Measurements from ENCODE around the gene GTF2A2.

The GTF2A2 gene

GRCh38 chr15:59605994-59606393 lies 51.3 kb downstream of the GTF2A2 start:
- TF ChIP-seq EZH2phosphoT487 (IDR thresholded peaks at IDR 0.05; ENCODE audit: borderline replicate concordance, low read length) = no peak
- TF ChIP-seq CTCF (IDR thresholded peaks at IDR 0.05; ENCODE audit: low read depth, low read length, poor library complexity, severe bottlenecking) = no peak
- no peaks in the 10 kb centered on the region for H3K9me2 ChIP-seq (replicated peaks; ENCODE audit: control insufficient read depth, low read length)
- no peak overlapping the region for H3K4me3 ChIP-seq (ENCODE audit: low read length)
- H3K4me2 ChIP-seq (ENCODE audit: low read length) = no peak overlapping the region
- H3K4me1 ChIP-seq (ENCODE audit: control insufficient read depth, low read length) = no peaks in the 10 kb centered on the region
- no peak overlapping the region for H3K27ac ChIP-seq (ENCODE audit: low read depth, low read length)
- H4K20me1 ChIP-seq (ENCODE audit: control insufficient read depth, insufficient read depth, low read depth, low read length) = no peaks in the 10 kb centered on the region
- peaks cover 10% of the 10 kb centered on the region; the same call in 1 of the 2 replicates for H3K27me3 ChIP-seq (ENCODE audit: control insufficient read depth, low read length)
- no peaks in the 10 kb centered on the region for H3K36me3 ChIP-seq (ENCODE audit: control insufficient read depth, low read length)
- H3K79me2 ChIP-seq (ENCODE audit: control insufficient read depth, low read length) = no peaks in the 10 kb centered on the region
- H3F3A ChIP-seq (ENCODE audit: control insufficient read depth, insufficient read depth) = no peaks in the 10 kb centered on the region
- H3K9me3 ChIP-seq (ENCODE audit: control insufficient read depth, insufficient read depth, low read length) = peaks cover 5% of the 10 kb centered on the region; the same call in 1 of the 2 replicates

DNA sequence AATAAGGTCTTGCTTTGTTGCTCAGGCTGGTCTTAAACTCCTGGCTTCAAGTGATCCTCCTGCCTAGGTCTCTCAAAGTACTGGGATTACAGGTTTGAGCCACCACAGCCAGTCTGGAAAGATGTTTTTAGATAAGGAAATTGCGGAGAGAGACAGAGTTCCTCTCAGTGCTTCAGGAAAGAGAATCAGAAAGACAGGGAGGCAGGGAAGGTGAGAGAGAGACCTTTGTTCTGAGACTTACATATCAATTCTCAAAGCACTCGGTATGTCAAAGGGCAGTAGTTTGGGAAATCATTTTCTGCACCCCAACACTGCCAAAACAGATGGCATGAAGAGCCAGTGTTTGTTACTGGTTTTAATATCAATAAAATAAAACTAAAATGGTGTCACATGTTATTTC lies 58.9 kb downstream of the GTF2A2 start:
- no peaks in the 10 kb centered on the region for H3K9me2 ChIP-seq (replicated peaks; ENCODE audit: control insufficient read depth, low read length)
- H3K27me3 ChIP-seq (ENCODE audit: control insufficient read depth, low read length) = no peaks in the 10 kb centered on the region

DNA sequence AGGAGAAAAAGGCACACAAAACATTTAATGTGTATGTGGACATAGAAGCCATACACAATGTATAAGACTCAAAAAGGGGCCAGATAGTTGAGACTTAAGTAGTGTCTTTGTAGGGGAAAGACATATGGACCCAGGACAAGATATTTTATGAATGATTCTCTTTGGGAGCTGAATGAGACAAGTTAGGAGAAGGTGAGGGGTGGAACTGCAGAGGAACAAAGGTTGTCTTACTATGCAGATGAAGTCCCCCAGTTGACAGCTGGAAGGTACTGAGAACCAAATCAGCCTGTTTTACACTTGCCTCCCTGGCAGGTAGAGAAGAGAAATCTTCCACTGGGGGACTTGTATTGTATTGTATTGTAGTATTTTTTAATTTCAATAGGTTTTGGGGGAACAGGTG lies 60.7 kb downstream of the GTF2A2 start:
- Histone ChIP-seq H3K4me2 (ENCODE audit: low read length) (no peak overlapping the region), H3K36me3 (ENCODE audit: control insufficient read depth, low read length) (no peaks in the 10 kb centered on the region), H3K4me1 (ENCODE audit: control insufficient read depth, low read length) (no peaks in the 10 kb centered on the region), H3K4me3 (ENCODE audit: low read length) (no peak overlapping the region), H3F3A (ENCODE audit: control insufficient read depth, insufficient read depth) (no peaks in the 10 kb centered on the region), H3K79me2 (ENCODE audit: control insufficient read depth, low read length) (no peaks in the 10 kb centered on the region), H3K27ac (ENCODE audit: low read depth, low read length) (no peak overlapping the region), H3K9me2 (replicated peaks; ENCODE audit: control insufficient read depth, low read length) (no peaks in the 10 kb centered on the region), H3K27me3 (ENCODE audit: control insufficient read depth, low read length) (no peaks in the 10 kb centered on the region), H3K9me3 (ENCODE audit: control insufficient read depth, insufficient read depth, low read length) (no peaks in the 10 kb centered on the region), H4K20me1 (ENCODE audit: control insufficient read depth, insufficient read depth, low read depth, low read length) (no peaks in the 10 kb centered on the region)
- TF ChIP-seq CTCF (IDR thresholded peaks at IDR 0.05; ENCODE audit: low read depth, low read length, poor library complexity, severe bottlenecking) = no peak
- TF ChIP-seq EZH2phosphoT487 (IDR thresholded peaks at IDR 0.05; ENCODE audit: borderline replicate concordance, low read length) = no peak

More for the DNA sequence above, 58.9 kb downstream of the GTF2A2 start:
- no peaks in the 10 kb centered on the region for H3K9me3 ChIP-seq (ENCODE audit: control insufficient read depth, insufficient read depth, low read length)
- H3K36me3 ChIP-seq (ENCODE audit: control insufficient read depth, low read length) = no peaks in the 10 kb centered on the region
- H3F3A ChIP-seq (ENCODE audit: control insufficient read depth, insufficient read depth) = no peaks in the 10 kb centered on the region
- H3K4me3 ChIP-seq (ENCODE audit: low read length) = no peak overlapping the region
- no peaks in the 10 kb centered on the region for H4K20me1 ChIP-seq (ENCODE audit: control insufficient read depth, insufficient read depth, low read depth, low read length)
- TF ChIP-seq EZH2phosphoT487 (IDR thresholded peaks at IDR 0.05; ENCODE audit: borderline replicate concordance, low read length) (no peak), CTCF (IDR thresholded peaks at IDR 0.05; ENCODE audit: low read depth, low read length, poor library complexity, severe bottlenecking) (no peak)
- H3K4me1 ChIP-seq (ENCODE audit: control insufficient read depth, low read length) = no peaks in the 10 kb centered on the region
- H3K27ac ChIP-seq (ENCODE audit: low read depth, low read length) = no peak overlapping the region
- H3K4me2 ChIP-seq (ENCODE audit: low read length) = no peak overlapping the region
- no peaks in the 10 kb centered on the region for H3K79me2 ChIP-seq (ENCODE audit: control insufficient read depth, low read length)
